22Rv1 (cell line): ENCODE data around the gene TMEM106C.

Source experiments
- H3K27ac ChIP-seq: fragments of 450-650 bp; 2 replicates; pipeline ENCODE4 v1.5.1; 2017
- CTCF ChIP-seq: fragments of 450-650 bp; IDR thresholded peaks from 2 replicates; pipeline ENCODE4 v1.5.1; 2017; ENCODE audit warnings: mild to moderate bottlenecking
- ZFX ChIP-seq: fragments of 450-650 bp; IDR thresholded peaks from 2 replicates; pipeline ENCODE4 v1.6.1; 2017; ENCODE audit warnings: antibody characterized with exemption, borderline replicate concordance

TMEM106C gene

GRCh38 chr12:47938093-47938492 lies 25.3 kb upstream of the TMEM106C start:
- H3K27ac ChIP-seq: no peak overlapping the region
- TF ChIP-seq ZFX (no peak), CTCF (no peak)

DNA sequence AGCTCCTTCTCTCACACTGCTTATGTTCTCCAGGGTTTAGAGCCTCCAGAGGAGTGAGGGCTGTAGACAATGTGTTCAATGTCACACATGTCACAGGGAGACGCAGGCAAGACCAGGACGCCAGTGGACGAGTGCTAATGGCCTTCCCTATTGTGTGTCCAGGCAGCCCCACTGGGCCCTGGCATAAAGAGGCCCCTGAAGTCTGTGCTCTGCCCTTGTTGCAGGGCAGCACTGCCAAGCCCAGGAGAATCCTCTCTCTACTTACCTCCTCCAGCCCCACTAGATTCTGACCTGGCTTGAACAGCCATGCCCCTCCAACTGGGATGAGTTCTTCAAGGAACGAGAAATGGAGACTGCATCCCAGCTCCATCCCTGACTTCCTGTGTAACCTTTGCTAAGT lies 24.8 kb upstream of the TMEM106C start:
- TF ChIP-seq ZFX (no peak), CTCF (no peak)

GRCh38 chr12:47939009-47939601 lies 24.3 kb upstream of the TMEM106C start:
- no peak for TF ChIP-seq ZFX
- TF ChIP-seq CTCF: no peak
- no peak overlapping the region for H3K27ac ChIP-seq

More for the DNA sequence above, 24.8 kb upstream of the TMEM106C start:
- no peak overlapping the region for H3K27ac ChIP-seq

DNA sequence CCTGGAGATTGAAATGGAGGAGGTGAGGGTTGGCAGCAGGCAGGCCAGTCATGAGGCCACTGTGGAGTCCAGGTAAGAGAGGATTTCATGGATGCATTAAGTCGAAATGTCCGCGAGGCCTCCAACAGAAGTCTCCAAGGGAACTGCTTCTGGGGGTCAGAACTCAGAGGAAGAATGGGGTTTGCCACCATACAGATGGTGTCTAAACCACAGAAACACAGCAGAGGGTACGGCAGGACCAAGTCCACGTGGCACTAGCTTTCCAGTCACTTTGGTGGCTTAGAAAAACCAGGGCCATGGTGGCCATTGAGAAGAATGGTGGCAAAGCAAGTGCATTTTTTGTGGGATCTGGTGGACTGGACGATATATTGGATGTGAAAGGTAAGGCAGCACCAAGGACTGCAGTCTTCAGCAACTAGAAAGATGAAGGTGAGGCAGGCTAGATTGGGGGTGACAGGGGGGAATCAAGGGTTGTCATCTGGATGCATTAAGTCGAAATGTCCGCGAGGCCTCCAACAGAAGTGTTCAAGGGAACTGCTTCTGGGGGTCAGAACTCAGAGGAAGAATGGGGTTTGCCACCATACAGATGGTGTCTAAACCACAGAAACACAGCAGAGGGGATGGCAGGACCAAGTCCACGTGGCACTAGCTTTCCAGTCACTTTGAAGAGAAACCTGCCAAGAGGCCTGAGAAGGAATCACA lies 22.5 kb upstream of the TMEM106C start:
- TF ChIP-seq ZFX: no peak
- no peak for TF ChIP-seq CTCF
- no peak overlapping the region for H3K27ac ChIP-seq

DNA sequence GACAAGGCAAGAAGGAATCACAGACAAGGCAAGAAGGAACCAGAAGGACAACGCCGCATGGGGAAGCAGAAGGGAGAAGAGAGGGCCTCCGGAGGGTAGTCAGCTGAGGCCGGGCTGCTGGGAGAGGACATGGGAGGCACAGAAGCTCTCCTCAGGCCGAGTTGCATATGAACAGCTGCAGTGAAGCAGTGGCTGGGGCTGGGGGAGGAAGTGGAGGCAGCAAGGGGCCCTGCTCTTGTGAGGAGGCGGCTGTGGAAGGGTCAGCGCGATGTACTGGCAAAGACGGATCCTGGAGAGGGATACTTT lies 22.0 kb upstream of the TMEM106C start:
- H3K27ac ChIP-seq: no peak overlapping the region
- no peak for TF ChIP-seq ZFX
- no peak for TF ChIP-seq CTCF

GRCh38 chr12:47941871-47942613 lies 21.4 kb upstream of the TMEM106C start:
- no peak overlapping the region for H3K27ac ChIP-seq
- TF ChIP-seq CTCF (peak; percentile 72), ZFX (no peak)

GRCh38 chr12:47942614-47943225 lies 20.7 kb upstream of the TMEM106C start:
- TF ChIP-seq ZFX (no peak), CTCF (peak; percentile 15; the same call in 1 of the 2 replicates)
- H3K27ac ChIP-seq: peak overlapping the region; percentile 48; the same call in 1 of the 2 replicates
